CD4-positive, alpha-beta T cell treated with Interleukin-4 for 4 hours (primary cell): ENCODE results near the gene ZBTB2.

Source experiments
- DNase-seq: peaks from one replicate; pipeline ENCODE4 v3.0.0-alpha.2; 2020

ZBTB2 gene

GRCh38 chr6:151391471-151392413, at the start of gene ZBTB2:
Gene ZBTB2 (minus strand): TSS chr6:151391559. CDS start chr6:151373637, 17,922 bp downstream.
- peak; percentile 72 for DNase-seq

- peak; percentile 46 for DNase-seq
These were observed 49.6 kb upstream of the ZBTB2 start for GRCh38 chr6:151440930-151441329.

GRCh38 chr6:151440498-151440897, 49.1 kb upstream of the ZBTB2 start:
- no peak for DNase-seq

- DNase-seq: no peak
These were observed 46.0 kb upstream of the ZBTB2 start for GRCh38 chr6:151437401-151437800.

DNA sequence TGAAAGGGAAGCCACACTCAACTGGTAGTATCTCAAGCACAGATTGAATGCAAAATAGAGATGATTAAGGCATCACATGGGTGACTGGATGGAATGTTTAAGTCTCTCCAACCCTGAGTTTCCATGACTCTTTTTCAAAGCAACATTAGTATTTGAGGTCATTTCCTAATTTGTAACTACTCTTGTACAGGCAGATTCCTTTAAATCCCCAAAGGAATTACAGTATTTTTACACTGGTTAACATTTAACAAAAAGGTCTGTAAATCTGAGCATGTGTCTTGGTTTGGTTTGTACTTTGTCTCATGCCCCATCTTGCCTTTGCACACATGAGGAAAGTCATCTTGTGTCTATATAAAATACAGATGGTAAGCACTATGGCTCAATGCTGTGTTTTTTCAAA, 45.4 kb upstream of the ZBTB2 start:
- no peak for DNase-seq

DNA sequence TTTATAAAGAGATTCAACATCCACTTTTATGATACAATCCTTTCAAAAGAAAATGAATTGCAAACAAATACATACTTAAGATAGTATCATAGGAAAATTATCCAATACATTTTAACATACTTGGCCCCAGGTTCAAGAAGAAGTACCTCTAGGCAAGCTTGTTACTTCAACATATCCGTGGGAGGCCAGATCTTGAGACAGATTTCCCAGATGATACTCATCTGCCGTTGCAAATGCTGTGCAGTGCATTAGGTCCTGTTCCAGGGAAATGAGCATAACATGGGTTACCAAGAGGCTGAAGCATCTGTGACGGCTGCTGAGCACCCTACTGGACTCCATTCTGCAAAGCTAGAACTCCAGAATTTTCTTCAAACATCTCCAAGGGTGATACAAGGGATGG, 44.9 kb upstream of the ZBTB2 start:
- no peak for DNase-seq

- no peak for DNase-seq
These were observed 43.0 kb upstream of the ZBTB2 start for GRCh38 chr6:151434369-151434768.

DNA sequence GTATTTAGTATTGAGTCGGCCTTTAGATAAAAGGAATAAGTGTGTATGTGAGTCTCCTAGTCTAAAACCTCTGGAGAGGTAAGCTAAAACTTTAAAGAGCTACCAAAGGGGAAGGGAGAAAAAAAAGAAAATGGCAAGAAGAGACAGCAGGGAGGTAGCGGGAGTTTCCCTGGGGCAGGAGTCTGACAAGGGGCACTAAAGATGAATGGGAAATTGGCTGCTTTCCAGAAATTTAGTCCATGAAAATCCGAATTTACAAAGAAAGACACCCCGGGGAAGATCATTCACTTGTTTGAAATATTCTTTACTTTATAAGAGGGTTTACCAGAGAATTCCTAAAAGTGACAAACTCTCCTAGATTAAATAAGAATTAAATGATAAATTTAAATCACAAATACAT, 41.3 kb upstream of the ZBTB2 start:
- DNase-seq: no peak

DNA sequence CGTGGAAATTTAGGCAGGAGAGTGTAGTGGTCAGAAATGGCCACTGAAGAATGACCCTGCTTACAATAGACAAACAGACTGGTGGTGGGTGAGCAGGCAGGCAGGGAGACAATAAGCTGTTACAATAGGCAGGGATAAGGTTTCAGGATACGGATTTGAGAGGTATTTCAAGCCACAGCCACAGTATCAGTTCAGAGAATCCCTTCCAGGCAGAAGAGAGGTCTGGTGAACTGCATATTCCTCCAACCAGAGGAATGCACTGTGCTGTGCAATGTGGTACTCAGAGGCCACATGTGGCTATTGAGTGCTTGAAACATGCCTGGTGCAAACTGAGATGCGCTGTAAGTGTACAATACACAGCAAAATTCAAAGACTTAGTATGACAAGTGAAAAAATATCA, 40.0 kb upstream of the ZBTB2 start:
- DNase-seq: no peak

DNA sequence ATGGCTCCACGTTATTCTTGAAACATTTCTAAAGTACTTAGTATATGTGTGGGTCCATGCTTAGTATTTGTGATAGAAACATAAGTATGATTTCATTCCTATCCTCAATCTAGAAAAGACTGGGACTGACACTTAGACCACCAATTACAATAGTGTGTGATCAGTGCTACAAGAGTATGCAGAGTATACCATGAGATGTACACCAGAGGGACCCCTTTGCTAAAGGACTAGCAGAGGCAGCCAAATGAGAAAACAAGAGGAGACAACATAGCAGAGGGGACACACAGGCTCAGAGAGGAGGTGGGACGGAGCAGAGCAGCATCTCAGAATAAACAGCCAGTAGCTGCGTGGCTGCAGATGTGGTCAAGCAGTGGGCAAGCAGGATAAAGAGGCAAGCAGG, 39.5 kb upstream of the ZBTB2 start:
- DNase-seq: no peak

- DNase-seq: no peak
These were observed 36.9 kb upstream of the ZBTB2 start for GRCh38 chr6:151428093-151428735.

GRCh38 chr6:151425561-151425960, 34.2 kb upstream of the ZBTB2 start:
- no peak for DNase-seq

- no peak for DNase-seq
These were observed 31.6 kb upstream of the ZBTB2 start for GRCh38 chr6:151422981-151423380.

- DNase-seq: no peak
These were observed 26.1 kb upstream of the ZBTB2 start for GRCh38 chr6:151417477-151417876.

GRCh38 chr6:151414641-151415260, 23.4 kb upstream of the ZBTB2 start:
- no peak for DNase-seq

GRCh38 chr6:151413372-151414145, 22.2 kb upstream of the ZBTB2 start:
- peak; percentile 86 for DNase-seq

DNA sequence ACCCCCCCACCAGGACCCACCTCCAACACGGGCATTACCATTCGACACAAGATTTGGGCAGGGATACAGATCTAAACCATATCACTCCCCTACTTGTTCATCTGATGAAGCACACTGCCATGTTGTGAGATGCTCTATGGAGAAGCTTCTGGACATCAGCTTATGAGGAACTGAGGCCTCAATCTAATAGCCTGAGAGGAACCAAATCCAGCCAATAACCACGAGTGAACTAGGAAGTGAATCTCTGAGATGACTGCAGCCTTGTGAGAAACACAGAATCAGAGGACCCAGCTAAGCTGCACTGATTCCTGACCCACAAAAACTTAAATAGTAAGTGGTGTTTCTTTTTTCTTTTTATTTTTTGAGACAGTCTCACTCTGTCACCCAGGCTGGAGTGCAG, 21.6 kb upstream of the ZBTB2 start:
- no peak for DNase-seq

- DNase-seq: no peak
These were observed 18.3 kb upstream of the ZBTB2 start for GRCh38 chr6:151409679-151410078.

DNA sequence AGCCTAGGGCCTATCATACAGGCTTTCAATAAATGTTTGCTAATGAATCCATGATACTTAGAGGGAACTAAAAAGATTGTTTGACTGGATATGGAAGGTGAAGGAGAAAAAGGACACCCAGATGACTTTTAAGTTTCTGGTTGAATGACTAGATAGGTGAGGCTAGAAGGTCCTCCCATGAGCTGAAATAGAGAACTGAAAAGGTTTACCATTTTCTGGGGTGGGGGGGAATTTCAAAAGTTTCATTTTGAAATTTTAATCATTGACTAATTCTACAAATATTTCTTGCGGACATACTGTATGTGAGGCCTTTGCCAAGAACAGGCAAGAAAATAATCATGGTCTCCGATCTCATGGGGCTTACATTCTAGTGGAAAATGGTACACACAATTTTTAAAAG, 17.9 kb upstream of the ZBTB2 start:
- no peak for DNase-seq

DNA sequence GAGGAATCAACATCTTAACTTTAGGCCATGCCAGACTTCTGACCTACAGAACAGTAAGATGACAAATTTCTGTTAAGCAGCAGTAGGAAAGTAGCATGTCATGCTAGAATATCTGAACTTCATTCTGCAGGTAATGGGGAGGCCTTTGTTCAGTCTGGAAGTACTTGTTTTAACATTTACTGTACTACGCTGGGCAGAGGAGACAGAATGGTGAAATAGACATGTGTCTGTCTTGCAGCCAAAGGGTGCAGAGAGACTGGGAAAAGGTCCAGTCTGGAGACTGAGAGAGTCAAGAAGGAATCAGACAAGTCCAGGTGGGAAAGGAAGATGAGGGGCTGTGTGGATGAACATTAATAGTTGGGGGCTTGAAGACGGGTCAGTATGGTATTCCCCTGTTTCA, 17.5 kb upstream of the ZBTB2 start:
- no peak for DNase-seq

DNA sequence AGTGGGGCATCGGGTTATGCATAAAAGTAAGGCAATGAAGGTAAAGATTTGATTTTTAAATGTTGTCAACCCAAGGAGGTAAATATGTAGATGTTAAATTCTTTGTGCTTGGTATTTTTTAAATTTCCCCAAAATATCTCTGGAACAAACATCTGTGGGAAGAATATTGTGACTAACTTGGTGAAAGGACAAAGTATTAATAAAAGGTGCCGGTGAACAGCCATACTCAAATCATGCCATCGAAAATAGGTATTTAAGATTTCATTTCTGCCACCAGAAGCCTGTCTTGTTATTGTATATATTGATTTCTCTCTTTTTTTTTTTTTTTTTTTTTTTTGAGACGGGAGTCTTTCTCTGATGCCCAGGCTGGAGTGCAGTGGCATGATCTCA, 12.6 kb upstream of the ZBTB2 start:
- DNase-seq: no peak

GRCh38 chr6:151402228-151402627, 10.9 kb upstream of the ZBTB2 start:
- DNase-seq: no peak

DNA sequence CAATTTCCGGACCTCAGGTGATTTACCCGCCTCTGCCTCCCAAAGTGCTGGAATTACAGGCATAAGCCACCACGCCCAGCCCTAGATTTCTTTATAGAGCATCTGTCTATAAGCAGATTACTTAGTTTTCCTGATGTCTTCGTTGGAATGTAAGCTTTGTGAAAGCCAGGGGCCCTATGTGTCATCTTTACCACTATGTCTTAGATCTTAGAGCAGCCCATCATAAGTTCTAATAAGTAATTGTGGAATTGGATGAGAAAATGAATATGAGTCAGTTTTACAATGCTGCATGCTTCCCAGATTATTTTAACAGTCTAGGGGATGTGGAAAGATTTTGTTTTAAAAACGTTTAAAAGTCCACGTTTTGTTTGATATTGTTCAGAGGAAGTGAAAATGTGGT, 9.1 kb upstream of the ZBTB2 start:
- no peak for DNase-seq
